K562 (cell line): ENCODE data around the gene VAMP4. TPM values are rescaled to one million over a fixed set of nuclear protein-coding genes. Genes with fewer than 3 reads are reported as not detected.

ENCODE experiments used
- ARNT ChIP-seq, 2 experiments: fragments of 450-650 bp; IDR thresholded peaks; 2 replicates each; pipeline ENCODE4 v1.6.1; 2016; ENCODE audit warnings: mild to moderate bottlenecking in 1 of 2
- ATF3 ChIP-seq, 2 experiments: fragments of 450-650 bp in 1 of 2; sonication (generic) in 1 of 2; formaldehyde crosslinking in 1 of 2; IDR thresholded peaks in 1 of 2; conservative IDR thresholded peaks in 1 of 2; 2 replicates each; pipeline versions ENCODE4 v1.6.1 to v1.8.1; 2016 to 2023; ENCODE audit warnings: mild to moderate bottlenecking in 2 of 2, moderate library complexity in 2 of 2, inconsistent platforms in 1 of 2, missing genetic modification reagents in 1 of 2
- CREB3 ChIP-seq: fragments of 450-650 bp; conservative IDR thresholded peaks from 2 replicates; pipeline ENCODE4 v1.6.1; 2016; ENCODE audit warnings: missing genetic modification characterization, low read depth, mild to moderate bottlenecking, missing compliant biosample characterization, moderate library complexity
- EP300 ChIP-seq: IDR thresholded peaks from 2 replicates; pipeline ENCODE4 v1.6.1; 2012; ENCODE audit warnings: low read length, improper control_type of control experiment
- HSF4 ChIP-seq: fragments of 250-450 bp; sonication (Bioruptor Pico); IDR thresholded peaks from 2 replicates; pipeline ENCODE4 v2.1.2; 2022; ENCODE audit warnings: mild to moderate bottlenecking, moderate library complexity, borderline replicate concordance
- MCM2 ChIP-seq: fragments of 450-650 bp; IDR thresholded peaks from 2 replicates; pipeline ENCODE4 v1.6.1; 2017; ENCODE audit warnings: low read depth, mild to moderate bottlenecking
- MCM5 ChIP-seq: fragments of 450-650 bp; IDR thresholded peaks from 2 replicates; pipeline ENCODE4 v1.6.1; 2016; ENCODE audit warnings: low read depth
- NFE2L1 ChIP-seq: fragments of 450-650 bp; IDR thresholded peaks from 2 replicates; pipeline ENCODE4 v1.6.1; 2016; ENCODE audit warnings: missing genetic modification characterization, low read depth, mild to moderate bottlenecking, missing compliant biosample characterization, moderate library complexity, borderline replicate concordance
- RBFOX2 ChIP-seq: fragments of 200-400 bp; formaldehyde crosslinking; IDR thresholded peaks from 2 replicates; pipeline ENCODE4 v1.6.1; 2017; ENCODE audit warnings: low read depth, mild to moderate bottlenecking, low read length, moderate library complexity
- RUNX1 ChIP-seq: sonication (generic); IDR thresholded peaks from 2 replicates; pipeline ENCODE4 v1.6.1; 2016; ENCODE audit warnings: antibody characterized with exemption, low read depth
- SAFB2 ChIP-seq: fragments of 200-400 bp; formaldehyde crosslinking; IDR thresholded peaks from 2 replicates; pipeline ENCODE4 v1.6.1; 2018; ENCODE audit warnings: borderline replicate concordance, low read length, low read depth, moderate library complexity; ENCODE audit not compliant: severe bottlenecking
- TGIF2 ChIP-seq: sonication (generic); formaldehyde crosslinking; IDR thresholded peaks from 2 replicates; pipeline ENCODE4 v1.8.1; 2022; ENCODE audit warnings: mild to moderate bottlenecking, missing genetic modification reagents, moderate library complexity
- ZNF408 ChIP-seq: fragments of 250-450 bp; sonication (Bioruptor Pico); IDR thresholded peaks from 2 replicates; pipeline ENCODE4 v1.4.0; 2020; ENCODE audit warnings: low read depth, mild to moderate bottlenecking, moderate library complexity
- ZNF436 ChIP-seq: fragments of 250-450, 450-650 bp; sonication (Bioruptor Pico); formaldehyde crosslinking; IDR thresholded peaks from 2 replicates; pipeline ENCODE4 v1.7.0; 2020; ENCODE audit warnings: mild to moderate bottlenecking
- polyA plus RNA-seq, 8 experiments: library from polyadenylated mRNA; depleted of rRNA in 4 of 8; stranded (reverse) in 5 of 8; unstranded in 3 of 8; fragments of >200 nt; fragmentation: Nextera tagmentation in 2 of 8; fragmentation: Illumina TruSeq in 1 of 8; extraction: Ambion mirVana in 2 of 8; extraction: Trizol in 1 of 8; gene quantifications; 2 replicates each; pipeline versions ENCODE4 v1.2.1 to v1.2.3, GENCODE V29; 2011 to 2014; ENCODE audit warnings: inconsistent platforms in 1 of 8, missing spikeins in 1 of 8
- total RNA-seq, 7 experiments: library from RNA; depleted of rRNA in 6 of 7; stranded (reverse); fragments of >200 nt in 6 of 7; fragmentation: Illumina TruSeq in 2 of 7; extraction: Trizol in 2 of 7; gene quantifications; 2 replicates each; pipeline versions ENCODE4 v1.2.1 to v1.2.3, GENCODE V29; 2011 to 2021; ENCODE audit warnings: low replicate concordance in 1 of 7
- TF ChIP-seq, protein P1 (sequence below): fragments of 450-650 bp; IDR thresholded peaks from 2 replicates; pipeline ENCODE4 v1.6.1; 2016; ENCODE audit warnings: mild to moderate bottlenecking, moderate library complexity

The VAMP4 gene
- total and polyA plus RNA-seq, 9 of the 15 experiments (the other 6 are each of a cell fraction or from before 2014, with no cell fraction given), result 3.3 to 21.4 (median 11.9) TPM

GRCh38 chr1:171762143-171762563 is 20.3 kb upstream of the VAMP4 start (continued):
- TF ChIP-seq, protein P1, sequence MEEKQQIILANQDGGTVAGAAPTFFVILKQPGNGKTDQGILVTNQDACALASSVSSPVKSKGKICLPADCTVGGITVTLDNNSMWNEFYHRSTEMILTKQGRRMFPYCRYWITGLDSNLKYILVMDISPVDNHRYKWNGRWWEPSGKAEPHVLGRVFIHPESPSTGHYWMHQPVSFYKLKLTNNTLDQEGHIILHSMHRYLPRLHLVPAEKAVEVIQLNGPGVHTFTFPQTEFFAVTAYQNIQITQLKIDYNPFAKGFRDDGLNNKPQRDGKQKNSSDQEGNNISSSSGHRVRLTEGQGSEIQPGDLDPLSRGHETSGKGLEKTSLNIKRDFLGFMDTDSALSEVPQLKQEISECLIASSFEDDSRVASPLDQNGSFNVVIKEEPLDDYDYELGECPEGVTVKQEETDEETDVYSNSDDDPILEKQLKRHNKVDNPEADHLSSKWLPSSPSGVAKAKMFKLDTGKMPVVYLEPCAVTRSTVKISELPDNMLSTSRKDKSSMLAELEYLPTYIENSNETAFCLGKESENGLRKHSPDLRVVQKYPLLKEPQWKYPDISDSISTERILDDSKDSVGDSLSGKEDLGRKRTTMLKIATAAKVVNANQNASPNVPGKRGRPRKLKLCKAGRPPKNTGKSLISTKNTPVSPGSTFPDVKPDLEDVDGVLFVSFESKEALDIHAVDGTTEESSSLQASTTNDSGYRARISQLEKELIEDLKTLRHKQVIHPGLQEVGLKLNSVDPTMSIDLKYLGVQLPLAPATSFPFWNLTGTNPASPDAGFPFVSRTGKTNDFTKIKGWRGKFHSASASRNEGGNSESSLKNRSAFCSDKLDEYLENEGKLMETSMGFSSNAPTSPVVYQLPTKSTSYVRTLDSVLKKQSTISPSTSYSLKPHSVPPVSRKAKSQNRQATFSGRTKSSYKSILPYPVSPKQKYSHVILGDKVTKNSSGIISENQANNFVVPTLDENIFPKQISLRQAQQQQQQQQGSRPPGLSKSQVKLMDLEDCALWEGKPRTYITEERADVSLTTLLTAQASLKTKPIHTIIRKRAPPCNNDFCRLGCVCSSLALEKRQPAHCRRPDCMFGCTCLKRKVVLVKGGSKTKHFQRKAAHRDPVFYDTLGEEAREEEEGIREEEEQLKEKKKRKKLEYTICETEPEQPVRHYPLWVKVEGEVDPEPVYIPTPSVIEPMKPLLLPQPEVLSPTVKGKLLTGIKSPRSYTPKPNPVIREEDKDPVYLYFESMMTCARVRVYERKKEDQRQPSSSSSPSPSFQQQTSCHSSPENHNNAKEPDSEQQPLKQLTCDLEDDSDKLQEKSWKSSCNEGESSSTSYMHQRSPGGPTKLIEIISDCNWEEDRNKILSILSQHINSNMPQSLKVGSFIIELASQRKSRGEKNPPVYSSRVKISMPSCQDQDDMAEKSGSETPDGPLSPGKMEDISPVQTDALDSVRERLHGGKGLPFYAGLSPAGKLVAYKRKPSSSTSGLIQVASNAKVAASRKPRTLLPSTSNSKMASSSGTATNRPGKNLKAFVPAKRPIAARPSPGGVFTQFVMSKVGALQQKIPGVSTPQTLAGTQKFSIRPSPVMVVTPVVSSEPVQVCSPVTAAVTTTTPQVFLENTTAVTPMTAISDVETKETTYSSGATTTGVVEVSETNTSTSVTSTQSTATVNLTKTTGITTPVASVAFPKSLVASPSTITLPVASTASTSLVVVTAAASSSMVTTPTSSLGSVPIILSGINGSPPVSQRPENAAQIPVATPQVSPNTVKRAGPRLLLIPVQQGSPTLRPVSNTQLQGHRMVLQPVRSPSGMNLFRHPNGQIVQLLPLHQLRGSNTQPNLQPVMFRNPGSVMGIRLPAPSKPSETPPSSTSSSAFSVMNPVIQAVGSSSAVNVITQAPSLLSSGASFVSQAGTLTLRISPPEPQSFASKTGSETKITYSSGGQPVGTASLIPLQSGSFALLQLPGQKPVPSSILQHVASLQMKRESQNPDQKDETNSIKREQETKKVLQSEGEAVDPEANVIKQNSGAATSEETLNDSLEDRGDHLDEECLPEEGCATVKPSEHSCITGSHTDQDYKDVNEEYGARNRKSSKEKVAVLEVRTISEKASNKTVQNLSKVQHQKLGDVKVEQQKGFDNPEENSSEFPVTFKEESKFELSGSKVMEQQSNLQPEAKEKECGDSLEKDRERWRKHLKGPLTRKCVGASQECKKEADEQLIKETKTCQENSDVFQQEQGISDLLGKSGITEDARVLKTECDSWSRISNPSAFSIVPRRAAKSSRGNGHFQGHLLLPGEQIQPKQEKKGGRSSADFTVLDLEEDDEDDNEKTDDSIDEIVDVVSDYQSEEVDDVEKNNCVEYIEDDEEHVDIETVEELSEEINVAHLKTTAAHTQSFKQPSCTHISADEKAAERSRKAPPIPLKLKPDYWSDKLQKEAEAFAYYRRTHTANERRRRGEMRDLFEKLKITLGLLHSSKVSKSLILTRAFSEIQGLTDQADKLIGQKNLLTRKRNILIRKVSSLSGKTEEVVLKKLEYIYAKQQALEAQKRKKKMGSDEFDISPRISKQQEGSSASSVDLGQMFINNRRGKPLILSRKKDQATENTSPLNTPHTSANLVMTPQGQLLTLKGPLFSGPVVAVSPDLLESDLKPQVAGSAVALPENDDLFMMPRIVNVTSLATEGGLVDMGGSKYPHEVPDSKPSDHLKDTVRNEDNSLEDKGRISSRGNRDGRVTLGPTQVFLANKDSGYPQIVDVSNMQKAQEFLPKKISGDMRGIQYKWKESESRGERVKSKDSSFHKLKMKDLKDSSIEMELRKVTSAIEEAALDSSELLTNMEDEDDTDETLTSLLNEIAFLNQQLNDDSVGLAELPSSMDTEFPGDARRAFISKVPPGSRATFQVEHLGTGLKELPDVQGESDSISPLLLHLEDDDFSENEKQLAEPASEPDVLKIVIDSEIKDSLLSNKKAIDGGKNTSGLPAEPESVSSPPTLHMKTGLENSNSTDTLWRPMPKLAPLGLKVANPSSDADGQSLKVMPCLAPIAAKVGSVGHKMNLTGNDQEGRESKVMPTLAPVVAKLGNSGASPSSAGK, result peak; percentile 73
- TF ChIP-seq ATF3 (IDR thresholded peaks at IDR 0.05), result peak; percentile 36
- no peak for TF ChIP-seq ATF3 (CRISPR knock-in tag; conservative IDR thresholded peaks at IDR 0.05)
- no peak for TF ChIP-seq SAFB2
- no peak for TF ChIP-seq NFE2L1 (tag)
- TF ChIP-seq RUNX1, result no peak
- TF ChIP-seq ZNF436 (CRISPR knock-in tag), result no peak
- no peak for TF ChIP-seq TGIF2 (CRISPR knock-in tag)
- no peak for TF ChIP-seq ARNT (IDR thresholded peaks at IDR 0.05)
- TF ChIP-seq MCM2, result no peak
- no peak for TF ChIP-seq CREB3 (tag)
- TF ChIP-seq ZNF408 (CRISPR knock-in tag), result no peak
- TF ChIP-seq EP300, result peak; percentile 89
- no peak for TF ChIP-seq HSF4 (CRISPR knock-in tag)
- TF ChIP-seq MCM5, result no peak
- no peak; the same call in 1 of the 2 replicates for TF ChIP-seq RBFOX2
